NCI-H82 (cell line): Measurements from ENCODE around the gene TGFBR3.

ENCODE experiments used
- DNase-seq: peaks from one replicate; lab custom pipeline; 2025; lab: John Stamatoyannopoulos, UW

Gene TGFBR3

DNA sequence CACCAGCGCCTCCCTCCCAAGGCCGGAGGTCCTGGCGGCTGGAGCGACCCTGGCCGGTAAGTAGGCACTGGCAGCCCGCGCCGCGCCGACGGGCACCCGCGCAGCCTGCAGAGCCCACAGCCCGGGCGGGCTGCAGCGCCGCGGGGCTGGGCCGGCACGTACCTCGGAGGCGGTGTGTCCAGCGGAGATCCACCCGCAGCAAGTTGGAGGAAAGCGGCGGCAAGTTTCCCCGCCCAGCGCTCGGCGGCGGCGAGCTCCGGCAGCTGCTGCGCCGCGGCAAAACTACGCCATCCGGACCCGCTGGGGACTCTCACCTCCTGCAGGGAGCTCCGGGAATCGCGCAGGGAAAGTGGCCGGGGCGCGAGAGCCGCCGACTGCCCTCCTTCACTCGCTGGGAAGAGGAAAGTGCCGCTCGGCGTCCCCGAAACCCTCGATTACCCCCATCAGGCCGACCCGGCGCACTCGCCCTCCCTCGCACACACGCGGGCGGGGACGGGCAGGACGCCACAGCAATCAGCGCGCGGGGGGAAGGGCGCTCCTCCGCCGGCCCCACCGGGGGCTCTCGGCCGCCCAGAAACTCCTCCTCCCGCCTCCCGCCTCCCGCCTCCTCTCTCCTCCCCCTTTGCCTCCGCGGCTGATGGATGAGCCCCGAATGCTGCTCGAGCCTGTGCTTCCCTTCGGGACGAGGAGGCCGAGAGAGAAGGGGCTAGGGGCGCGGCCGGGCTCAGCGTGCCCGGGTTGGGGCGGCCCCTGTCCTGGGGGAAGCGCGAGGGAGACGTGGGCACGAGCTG lies at the start of gene TGFBR3:
Gene TGFBR3 (minus strand): TSS at position 436 of the 791 bp plus-strand sequence. CDS start 24,620 bp downstream, outside the sequence.
- peak; percentile 94 for DNase-seq

DNA sequence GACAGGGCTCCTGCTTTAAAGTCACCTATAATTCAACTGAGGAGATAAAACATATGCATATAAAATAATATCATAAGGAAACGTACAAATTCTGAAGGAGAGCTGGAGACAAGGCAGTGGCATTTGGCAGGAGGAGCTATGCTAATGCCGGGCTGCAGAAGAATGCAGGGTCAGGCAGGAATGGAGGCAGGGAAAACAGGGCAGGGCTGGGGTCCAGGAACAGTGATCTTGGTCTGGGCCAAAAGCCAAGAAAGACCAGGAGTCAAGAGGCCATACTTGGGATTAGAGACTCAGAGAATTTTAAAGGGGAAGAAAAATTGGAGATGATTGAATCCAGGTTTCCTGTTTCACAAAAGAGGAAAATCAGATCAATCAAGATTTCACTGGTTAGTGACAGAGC lies 43.3 kb upstream of the TGFBR3 start:
- no peak for DNase-seq

DNA sequence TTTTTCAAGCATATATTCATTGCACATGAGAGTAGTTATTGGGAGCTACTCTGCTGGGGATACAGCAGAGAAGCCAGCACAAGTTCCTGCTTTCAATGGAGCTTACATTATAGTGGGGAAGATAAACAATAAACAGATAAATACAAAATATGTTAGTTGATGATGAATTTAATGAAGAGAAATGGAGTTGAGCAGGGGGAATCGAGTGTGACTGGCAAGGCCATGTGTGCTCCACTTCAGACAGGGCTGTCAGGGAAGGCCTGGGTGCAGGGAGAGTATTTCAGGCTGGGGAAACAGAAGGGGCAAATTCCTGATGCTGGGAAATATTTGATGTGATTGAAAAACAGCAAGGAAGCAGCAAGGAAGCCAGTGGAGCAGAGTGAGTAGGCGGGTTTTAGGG lies 42.1 kb upstream of the TGFBR3 start:
- DNase-seq, result no peak

DNA sequence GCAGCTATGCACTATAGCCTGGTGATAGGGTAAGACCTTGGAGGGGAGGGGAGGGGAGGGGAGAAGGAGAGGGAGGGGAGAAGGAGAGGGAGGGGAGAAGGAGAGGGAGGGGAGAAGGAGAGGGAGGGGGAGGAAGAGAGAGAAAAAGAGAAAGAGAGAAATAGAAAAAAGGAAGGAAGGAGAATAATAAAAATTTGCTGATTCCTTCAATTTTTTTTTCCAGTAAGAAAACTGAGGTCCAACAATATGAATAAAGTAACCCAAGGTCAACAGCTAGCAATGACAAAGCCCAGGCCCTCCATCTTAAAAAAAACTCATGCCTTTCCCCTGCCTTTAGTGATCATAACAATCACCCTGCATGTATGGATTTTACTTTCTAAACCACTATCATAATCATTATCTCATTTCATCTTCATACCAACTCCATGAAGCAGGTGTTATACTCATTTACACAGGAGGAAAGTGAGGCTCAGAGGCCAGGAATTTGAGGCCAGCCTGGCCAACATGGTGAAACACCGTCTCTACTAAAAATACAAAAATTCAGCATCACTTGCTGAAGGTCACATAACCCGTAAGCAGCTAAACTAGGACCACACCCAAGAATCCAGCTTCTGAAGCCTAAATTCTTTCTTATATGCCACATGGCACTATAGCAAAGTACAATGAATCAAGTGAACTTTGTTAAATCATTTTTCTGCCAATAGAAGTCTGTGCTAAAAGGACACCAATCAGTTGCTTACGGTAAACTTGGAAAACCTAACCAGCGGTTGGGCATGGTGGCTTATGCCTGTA lies 39.9 kb upstream of the TGFBR3 start:
- DNase-seq, result no peak

DNA sequence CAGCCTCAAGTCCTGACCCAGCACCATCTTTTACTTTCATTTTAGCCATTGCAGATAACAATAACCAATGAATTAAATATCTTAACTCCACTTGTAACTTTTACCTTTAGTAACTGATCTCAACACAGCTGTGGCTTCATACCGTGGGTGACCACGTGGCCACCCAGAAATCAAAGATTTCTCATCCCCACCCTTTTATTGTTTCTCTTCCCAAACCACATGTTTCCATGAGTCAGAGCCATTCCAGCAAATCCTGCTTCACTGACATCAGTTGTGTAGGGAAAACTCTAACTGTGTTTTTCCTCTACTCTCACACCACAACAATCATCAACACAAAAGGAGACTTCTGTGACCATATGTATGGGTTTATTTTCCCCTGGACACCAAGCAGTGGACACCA lies 38.2 kb upstream of the TGFBR3 start:
- no peak for DNase-seq

DNA sequence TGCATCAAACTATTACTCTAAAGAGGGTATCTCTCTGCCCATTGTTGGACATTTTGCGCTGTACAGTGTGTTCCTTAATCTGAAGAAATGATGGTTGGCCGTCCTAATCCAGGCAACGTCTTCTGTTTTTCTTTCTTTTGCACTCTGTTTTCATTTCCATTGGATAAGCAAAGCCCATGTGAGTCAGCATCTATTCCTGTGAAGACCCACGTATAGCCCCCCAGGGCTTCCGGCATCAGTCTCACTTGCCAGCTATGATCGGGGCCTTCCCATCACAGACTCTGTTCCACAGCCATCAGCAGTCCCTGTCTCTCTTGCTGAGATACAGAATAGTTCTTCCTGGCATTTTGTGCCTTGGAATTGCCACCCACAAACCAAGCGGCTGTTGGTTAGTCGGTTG lies 34.0 kb upstream of the TGFBR3 start:
- no peak for DNase-seq

DNA sequence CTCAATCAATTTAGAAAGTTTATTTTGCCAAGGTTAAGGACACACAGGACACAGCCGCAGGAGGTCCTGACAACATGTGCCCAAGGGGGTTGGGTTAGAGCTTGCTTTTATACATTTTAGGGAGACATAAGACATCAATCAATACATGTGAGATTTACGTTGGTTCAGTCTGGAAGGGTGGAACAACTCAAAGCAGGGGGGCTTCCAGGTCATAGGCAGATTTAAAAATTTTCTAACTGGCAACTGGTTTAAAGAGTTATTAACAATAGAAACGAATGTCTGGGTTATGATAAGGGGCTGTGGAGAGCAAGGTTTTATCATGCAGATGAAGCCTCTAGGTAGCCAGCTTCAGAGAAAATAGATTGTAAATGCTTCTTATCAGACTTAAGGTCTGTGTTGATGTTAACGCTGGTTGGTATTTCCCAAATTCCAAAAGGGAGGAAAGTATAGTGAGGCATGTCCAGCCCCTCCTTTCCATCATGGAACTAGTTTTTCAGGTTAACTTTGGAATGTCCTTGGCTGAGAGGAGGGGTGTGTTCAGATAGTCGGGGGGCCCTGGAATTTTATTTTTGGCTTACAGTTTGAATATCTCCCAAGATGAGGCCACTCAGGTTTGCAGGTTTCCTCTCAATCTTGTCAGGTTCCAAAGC lies 31.0 kb upstream of the TGFBR3 start:
- no peak for DNase-seq

DNA sequence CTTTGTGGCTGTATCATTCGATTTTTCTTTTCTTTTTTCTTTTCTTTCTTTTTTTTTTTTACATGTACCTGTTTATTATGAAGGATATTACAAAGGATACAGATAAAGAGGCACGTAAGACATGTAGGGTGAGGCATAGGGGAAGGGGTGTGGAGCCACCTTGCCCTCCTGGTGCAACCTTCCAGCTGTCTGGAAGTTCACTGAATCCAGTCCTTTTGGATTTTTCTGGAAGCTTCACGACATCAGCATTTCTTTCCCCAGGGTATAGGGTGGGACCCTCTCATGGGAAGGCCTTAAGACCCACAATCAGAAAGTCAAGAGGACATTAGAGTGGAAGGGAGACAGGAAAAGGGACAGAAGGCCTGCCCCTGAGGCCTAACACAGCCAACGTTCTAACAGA lies 30.1 kb upstream of the TGFBR3 start:
- no peak for DNase-seq

DNA sequence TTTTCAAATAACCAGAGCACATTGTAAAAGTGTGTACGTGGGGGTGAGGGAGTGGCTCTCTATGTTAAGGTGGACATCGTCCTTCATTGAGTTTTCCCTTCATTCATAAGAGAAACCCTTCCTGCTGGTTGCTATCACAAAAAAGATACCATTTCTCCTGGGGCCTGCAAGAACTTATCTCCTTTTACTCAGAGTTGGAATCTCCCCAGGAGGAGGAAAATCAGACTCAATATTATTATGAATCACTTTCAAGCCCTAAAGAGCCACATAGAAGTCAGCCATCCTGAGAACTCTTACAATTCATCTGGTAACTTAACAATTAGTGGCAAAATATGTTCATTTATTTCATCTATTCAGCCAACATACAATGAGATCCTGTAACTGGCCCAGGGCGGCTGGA lies 27.1 kb upstream of the TGFBR3 start:
- no peak for DNase-seq

DNA sequence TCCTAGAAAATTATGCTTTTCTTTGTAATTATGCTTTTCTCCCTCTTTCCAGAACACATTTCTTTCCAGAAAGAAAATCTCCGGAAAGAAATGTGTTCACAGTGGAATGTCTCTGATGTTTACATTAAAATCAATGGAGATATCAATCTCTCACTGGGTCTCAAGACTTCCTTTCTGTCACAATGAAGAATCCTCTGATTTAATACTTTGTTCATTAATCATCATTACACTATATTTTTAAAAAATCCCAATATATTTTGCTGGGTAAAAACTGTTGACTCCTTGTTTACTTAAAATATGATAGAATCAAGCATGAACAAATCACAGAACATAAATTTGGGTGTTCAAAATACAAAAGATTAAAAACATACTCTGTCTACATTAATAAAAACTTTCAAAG lies 26.3 kb upstream of the TGFBR3 start:
- no peak for DNase-seq

DNA sequence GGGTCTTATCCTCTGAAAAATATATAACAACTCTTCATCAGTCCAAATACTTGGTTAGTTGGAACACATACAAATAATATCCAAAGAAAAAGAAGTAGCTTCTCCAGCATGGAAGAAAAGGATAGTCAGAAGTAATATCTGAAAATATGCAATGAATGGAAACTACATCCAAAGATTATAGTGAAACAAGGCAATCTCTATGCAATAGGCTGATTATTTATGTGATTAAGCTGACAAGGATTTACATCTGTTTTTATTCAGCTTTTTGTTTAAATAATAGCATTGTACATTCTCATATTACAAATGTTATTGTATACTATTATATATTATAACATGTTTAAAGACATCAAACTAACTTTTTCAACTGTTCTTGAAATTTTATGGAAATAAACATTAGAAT lies 15.3 kb upstream of the TGFBR3 start:
- DNase-seq, result no peak

DNA sequence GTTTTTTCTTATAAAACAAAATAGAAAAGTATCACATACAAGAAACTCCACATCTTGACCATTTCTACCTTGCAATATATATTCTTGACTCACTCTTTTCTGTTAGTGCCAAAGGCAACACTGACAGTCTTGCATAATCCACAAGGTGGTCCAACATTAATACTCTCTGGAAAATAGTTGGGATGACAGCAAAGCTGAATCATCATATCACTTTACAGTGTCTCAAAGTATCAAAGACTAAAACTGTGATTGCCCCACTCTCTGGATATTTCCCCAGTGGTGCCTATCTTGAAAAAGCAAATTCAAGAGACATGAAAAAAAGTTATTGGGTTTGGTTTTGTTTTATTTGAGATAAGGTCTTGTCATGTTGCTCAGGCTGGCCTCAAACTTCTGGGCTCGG lies 14.6 kb upstream of the TGFBR3 start:
- DNase-seq, result no peak

DNA sequence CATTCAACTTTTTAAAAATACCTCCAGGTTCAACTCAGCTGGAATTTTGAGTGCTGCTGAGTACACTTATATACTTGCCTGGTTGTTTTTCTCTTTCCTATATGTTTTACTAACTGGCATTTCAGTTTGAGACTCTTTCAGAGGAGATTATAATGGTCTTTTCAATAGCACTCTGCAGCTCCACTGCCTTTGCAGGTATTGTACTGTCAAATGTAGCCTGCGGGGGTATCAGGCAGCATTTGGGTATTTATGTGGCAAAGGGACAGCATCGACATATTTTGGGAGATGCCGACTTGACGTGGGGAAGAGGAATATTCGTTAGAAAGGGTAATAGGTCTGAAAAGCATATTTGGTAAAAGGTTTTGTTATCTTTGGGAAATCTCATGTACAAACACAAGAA lies 11.1 kb upstream of the TGFBR3 start:
- DNase-seq, result no peak

DNA sequence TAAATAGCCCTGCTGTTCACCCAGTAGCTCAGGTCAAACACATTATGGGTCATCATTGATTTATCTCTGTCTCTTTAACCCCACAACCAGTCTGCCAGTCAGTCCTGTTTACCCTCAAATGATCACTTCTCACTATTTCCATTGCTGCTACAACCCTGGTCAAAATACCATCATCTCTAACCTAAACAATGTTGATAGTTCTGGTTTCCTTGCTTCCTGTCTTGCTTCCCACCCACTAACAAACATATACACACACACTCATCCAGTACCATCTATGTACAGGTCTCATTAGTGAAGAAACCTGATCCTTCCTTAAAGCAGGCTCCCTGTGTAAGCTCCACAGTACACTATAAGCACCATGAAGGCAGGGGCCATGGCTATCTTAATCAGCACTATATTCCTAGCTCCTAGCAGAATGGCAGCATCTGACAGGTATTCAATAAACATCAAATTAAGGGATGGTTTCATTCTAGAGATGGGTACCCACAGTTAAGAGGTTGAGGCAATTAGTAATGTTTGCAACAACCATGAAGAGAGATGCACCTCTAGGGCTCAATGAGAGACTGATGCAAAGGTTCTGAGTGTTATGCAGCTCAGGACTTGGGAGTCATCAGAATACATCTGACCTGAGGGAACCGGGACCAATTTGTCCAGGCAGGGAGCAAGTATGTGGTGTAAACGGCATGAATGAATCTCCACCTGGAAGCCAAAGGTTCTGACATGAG lies 10.0 kb upstream of the TGFBR3 start:
- DNase-seq, result no peak

DNA sequence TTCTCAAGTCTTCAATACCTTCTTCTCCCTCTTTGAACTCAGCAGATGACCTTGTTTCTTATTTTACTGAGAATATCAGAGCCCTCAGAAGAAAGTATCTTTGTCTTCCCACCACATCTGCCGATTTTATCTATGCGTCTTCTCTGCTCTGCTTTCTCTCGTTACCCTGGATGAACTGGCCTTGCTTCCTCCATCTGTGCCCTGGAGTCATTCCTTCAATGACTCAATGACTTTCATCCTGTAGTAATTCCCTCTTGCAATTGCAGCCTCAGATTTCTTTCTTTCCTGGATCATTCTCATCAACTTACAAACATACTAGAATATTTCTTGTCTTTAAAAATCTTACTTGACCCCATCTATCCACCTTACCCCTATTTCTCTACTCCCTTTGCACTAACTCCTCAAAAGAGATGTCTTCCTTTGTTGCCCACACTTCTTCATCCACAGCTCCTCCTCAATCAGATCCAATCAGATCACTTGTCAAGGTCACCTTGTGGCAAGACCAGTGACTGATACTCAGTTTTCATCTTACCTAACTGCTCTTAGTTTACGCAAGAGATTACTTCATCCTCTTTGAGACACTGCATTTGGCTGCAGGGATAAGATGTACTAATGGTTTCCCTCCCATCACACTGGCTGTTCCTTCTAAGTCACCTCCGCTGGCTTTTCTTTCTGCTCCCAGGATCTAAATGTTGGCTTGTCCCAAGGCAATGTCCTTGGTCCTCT lies 8.2 kb upstream of the TGFBR3 start:
- no peak for DNase-seq

DNA sequence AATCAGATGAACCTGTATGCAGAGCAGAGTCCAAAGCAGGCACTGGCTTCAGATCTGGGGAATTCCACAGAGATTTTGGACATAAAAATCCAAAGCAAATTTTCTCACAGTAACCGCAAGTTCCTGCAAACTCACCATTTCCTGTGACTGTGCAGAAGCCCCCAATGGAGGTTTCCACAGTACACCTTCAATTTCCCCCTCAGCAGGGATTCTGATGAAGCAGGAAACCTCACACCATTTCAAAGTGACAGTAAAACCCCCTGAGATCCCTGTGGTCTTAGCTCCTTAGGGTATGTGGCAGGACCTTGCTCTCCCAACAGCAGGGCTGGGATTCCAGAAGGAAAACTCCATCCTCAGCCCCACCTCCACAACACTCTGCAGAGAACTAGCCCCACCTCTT lies 6.0 kb upstream of the TGFBR3 start:
- DNase-seq, result no peak

DNA sequence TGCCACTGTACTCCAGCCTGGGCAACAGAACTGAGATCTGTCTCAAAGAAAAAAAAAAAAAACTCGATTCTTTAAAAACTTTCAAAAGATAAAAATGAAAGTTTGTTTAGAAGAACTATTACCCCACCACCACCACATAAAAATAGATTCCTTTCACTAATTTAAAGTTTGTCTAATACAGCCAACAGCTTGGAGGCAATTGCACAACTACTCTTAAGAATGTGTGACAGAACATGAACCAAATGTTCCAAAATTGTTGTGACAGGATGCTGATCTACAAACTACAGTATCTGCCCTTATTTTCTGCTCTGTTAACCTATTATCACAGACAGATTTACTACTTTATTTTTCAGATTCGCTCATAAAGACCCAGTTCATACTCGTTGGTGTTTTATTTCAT lies 5.5 kb upstream of the TGFBR3 start:
- no peak for DNase-seq

DNA sequence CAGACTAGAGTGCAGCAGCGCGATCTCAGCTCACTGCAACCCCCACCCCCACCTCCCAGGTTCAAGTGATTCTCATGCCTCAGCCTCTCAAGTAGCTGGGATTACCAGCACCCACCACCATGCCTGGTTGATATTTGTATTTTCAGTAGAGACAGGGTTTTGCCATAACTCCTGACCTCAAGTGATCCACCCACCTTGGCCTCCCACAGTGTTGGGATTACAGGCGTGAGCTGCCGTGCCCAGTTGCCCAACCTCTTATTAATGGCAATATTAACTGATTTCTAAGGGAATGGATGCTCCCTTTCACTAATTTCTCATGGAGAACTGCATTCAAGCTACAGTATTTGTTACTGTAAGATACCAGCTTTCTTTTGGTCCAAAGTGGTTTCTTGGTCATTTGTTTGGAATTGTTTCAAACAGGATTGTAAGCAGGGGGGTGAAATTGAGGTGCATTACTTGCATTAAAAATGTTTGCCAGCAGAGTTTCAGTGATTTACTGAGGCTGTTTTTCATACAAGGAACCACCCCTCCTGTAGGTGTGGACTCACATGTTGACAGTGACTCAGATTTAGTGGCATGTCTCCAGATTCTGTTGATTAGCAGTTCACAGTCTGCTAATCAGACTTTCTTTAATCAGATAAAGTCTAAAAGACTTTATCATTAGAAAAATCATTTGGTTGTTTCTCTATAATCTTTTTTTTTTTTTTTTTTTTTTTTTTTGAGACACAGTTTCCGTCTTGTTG lies 3.9 kb upstream of the TGFBR3 start:
- DNase-seq, result peak; percentile 37

DNA sequence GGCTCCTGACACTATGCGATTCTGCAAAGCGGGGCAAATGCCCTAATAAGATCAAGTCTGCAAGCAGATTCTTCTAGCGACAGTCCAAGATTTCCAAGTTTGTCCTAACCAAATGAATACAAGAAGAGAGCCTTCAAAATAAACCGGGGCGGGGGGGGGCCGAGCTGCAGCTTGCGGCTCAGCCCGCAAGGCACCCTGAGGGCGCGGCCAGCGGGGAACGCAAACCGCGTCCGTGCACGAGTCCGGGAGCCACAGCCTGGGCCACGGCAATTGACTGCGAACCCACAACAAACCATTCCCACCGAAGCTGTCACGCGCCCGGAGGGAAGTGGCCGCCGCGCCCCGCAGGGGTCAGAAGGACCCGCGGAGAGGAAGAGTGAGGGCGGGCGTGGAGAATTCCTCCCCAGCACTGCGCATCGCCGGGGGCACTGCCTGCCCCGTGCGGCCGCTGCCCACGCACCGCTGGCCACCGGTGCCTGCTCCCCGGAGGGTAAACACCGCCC lies 687 bp downstream of the TGFBR3 start:
- DNase-seq, result peak; percentile 63

DNA sequence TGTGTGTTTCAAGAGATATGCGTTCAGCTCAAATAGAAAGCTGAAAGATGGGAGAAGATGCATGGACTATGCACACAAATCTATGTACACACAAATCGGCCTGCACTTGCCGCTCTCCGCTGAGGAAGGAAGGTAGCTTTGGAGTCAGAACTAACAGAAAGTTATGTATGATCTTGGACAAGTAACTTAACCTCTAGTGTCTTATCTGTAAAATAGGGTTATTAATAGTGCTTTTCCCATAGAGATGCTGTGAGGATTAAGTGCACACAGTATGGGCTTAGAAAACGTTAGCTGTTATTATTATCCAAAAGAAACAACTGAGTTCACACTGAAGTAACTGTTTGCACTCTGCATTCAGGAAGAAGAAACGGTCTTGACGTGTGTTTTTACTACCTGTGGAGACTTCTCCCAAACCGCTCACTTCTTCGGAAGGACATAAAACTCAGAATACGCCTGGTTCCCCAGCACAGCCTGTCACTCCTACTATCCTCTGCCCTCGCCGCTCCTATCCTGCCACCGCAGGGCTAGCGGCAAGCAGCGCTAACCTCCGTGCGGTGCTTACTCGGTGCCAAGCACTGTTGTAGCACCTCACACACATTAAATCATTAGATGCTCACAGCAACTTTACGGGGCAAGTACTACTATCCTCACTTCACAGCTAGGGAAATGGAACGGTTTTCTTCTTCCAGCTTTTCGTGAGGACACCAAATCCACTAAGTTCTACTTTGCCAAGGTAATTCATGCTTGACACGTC lies 1.3 kb downstream of the TGFBR3 start:
- DNase-seq, result peak; percentile 63
